ENCODE results near the gene GAMT.

GAMT gene

GRCh38 chr19:1355568-1356507 is 45.5 kb downstream of the GAMT start:
- DNase-seq (ENCODE audit: insufficient read length) (no peak), FAIRE-seq (peak; percentile 70)
- no peak for TF ChIP-seq POLR2AphosphoS5 (IDR thresholded peaks at IDR 0.05; ENCODE audit: low read depth, low read length)

- TF ChIP-seq TAF1 (IDR thresholded peaks at IDR 0.05; ENCODE audit: borderline replicate concordance, low read depth, low read length) (no peak), POLR2AphosphoS5 (IDR thresholded peaks at IDR 0.05; ENCODE audit: low read depth, low read length) (no peak), POLR2A (IDR thresholded peaks at IDR 0.05; ENCODE audit: low read depth, low read length) (no peak)
- DNase-seq (ENCODE audit: insufficient read length) (peak; percentile 82), FAIRE-seq (peak; percentile 33)
Observed at GRCh38 chr19:1354970-1355567, 46.3 kb downstream of the GAMT start.

GRCh38 chr19:1353144-1353543 is 48.2 kb downstream of the GAMT start:
- FAIRE-seq (no peak), DNase-seq (ENCODE audit: insufficient read length) (no peak)
- TF ChIP-seq TAF1 (IDR thresholded peaks at IDR 0.05; ENCODE audit: borderline replicate concordance, low read depth, low read length): no peak
- no peak for TF ChIP-seq POLR2A (IDR thresholded peaks at IDR 0.05; ENCODE audit: low read depth, low read length)
- no peak for TF ChIP-seq POLR2AphosphoS5 (IDR thresholded peaks at IDR 0.05; ENCODE audit: low read depth, low read length)

GRCh38 chr19:1351381-1351851 is 49.9 kb downstream of the GAMT start:
- DNase-seq (ENCODE audit: insufficient read length) (no peak), FAIRE-seq (no peak)
- no peak for TF ChIP-seq TAF1 (IDR thresholded peaks at IDR 0.05; ENCODE audit: borderline replicate concordance, low read depth, low read length)
- no peak for TF ChIP-seq POLR2A (IDR thresholded peaks at IDR 0.05; ENCODE audit: low read depth, low read length)
- TF ChIP-seq POLR2AphosphoS5 (IDR thresholded peaks at IDR 0.05; ENCODE audit: low read depth, low read length): no peak

- no peak for FAIRE-seq
- DNase-seq (ENCODE audit: insufficient read length): no peak
- TF ChIP-seq POLR2A (IDR thresholded peaks at IDR 0.05; ENCODE audit: low read depth, low read length): no peak
Observed at GRCh38 chr19:1350867-1351266, 50.5 kb downstream of the GAMT start.

GRCh38 chr19:1349211-1349610 is 52.1 kb downstream of the GAMT start:
- FAIRE-seq (no peak), DNase-seq (ENCODE audit: insufficient read length) (no peak)
- TF ChIP-seq POLR2A (IDR thresholded peaks at IDR 0.05; ENCODE audit: low read depth, low read length) (no peak), TAF1 (IDR thresholded peaks at IDR 0.05; ENCODE audit: borderline replicate concordance, low read depth, low read length) (no peak), POLR2AphosphoS5 (IDR thresholded peaks at IDR 0.05; ENCODE audit: low read depth, low read length) (no peak)
